ENCODE results near the gene NYNRIN.
A peak's percentile ranks its signal among the peaks of the same experiment; 100 is the strongest.

Gene NYNRIN

DNA sequence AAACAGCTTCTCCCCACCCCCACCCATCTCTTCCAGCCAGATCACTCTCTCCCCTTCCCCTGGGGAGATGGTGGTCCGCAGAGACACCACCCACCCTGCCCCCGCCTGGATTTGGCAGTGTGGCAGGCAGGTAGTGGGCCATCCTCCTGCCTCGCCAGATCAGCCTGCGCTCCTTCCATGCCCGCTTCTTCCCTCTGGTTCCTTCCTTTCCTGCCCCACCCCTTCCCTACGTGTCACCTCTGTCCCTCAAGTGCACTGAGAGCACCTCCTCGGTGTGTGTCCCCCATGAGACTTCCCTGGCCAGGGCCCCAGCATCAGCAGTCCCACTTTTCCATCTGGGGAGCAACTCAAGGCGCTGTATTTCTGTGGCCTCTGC lies 632 bp downstream of the NYNRIN start:
- Histone ChIP-seq H3K4me3 (ENCODE audit: low read length, poor library complexity, severe bottlenecking) (peak overlapping the region; percentile 78), H3K9ac (ENCODE audit: low read depth, low read length, poor library complexity, severe bottlenecking) (peak overlapping the region; percentile 88), H3K9me3 (ENCODE audit: insufficient read depth, low read depth, low read length) (no peaks in the 10 kb centered on the region), H3K36me3 (ENCODE audit: insufficient read depth, low read length) (no peaks in the 10 kb centered on the region), H3F3A (ENCODE audit: low read depth) (peaks cover 12% of the 10 kb centered on the region; the same call in 1 of the 2 replicates), H3K4me2 (ENCODE audit: low read depth, low read length, poor library complexity, severe bottlenecking) (peak overlapping the region; percentile 90), H4K20me1 (ENCODE audit: insufficient read depth, low read length, poor library complexity, severe bottlenecking) (no peaks in the 10 kb centered on the region), H3K79me2 (ENCODE audit: insufficient read depth, low read length) (peaks cover 53% of the 10 kb centered on the region), H3K27me3 (ENCODE audit: insufficient read depth, low read length, poor library complexity, severe bottlenecking) (no peaks in the 10 kb centered on the region), H3K9me2 (replicated peaks; ENCODE audit: low read depth, low read length) (no peaks in the 10 kb centered on the region), H3K4me1 (ENCODE audit: insufficient read depth, low read length, poor library complexity, severe bottlenecking) (peaks cover 89% of the 10 kb centered on the region), H2AFZ (ENCODE audit: low read length) (peak overlapping the region; percentile 57)
- TF ChIP-seq EZH2phosphoT487 (IDR thresholded peaks at IDR 0.05; ENCODE audit: borderline replicate concordance): no peak
- TF ChIP-seq, protein P1, sequence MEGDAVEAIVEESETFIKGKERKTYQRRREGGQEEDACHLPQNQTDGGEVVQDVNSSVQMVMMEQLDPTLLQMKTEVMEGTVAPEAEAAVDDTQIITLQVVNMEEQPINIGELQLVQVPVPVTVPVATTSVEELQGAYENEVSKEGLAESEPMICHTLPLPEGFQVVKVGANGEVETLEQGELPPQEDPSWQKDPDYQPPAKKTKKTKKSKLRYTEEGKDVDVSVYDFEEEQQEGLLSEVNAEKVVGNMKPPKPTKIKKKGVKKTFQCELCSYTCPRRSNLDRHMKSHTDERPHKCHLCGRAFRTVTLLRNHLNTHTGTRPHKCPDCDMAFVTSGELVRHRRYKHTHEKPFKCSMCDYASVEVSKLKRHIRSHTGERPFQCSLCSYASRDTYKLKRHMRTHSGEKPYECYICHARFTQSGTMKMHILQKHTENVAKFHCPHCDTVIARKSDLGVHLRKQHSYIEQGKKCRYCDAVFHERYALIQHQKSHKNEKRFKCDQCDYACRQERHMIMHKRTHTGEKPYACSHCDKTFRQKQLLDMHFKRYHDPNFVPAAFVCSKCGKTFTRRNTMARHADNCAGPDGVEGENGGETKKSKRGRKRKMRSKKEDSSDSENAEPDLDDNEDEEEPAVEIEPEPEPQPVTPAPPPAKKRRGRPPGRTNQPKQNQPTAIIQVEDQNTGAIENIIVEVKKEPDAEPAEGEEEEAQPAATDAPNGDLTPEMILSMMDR (conservative IDR thresholded peaks at IDR 0.05; ENCODE audit: low read length): no peak

DNA sequence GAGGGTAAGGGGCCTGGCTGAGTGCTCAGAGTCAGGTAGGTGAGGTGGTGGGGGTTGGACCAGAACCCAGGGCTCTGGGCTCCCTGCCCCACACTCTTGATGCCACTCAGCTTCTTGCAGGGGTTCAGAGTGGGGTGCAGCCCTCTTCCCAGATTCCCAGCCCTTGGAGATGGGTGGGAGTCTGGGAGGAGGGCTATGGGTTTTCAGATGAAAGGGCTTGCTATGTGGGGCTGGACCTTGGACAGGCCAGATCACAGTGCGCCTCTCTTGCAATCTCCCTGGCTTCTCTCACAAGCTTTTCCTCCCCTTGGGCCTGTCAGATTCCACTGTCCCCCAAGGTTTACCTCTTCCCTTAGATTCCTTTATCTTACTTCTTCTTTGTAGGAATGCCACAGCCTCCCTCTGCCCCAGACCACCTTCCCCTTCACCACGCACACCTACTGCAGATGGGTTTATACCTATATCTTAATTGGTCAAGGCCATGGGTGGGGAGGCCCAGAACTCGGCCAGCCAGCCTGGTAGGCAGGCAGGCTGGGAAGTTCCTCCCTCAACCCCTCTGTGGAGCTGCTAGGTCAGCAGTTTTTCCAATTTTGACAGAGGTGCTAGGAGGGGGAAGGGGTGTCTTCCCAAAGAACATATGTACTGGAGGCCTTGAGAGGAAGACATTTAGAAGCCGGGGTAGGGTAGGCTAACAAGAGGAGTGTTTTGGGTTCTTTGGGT lies 1.4 kb downstream of the NYNRIN start:
- Histone ChIP-seq H3K36me3 (ENCODE audit: insufficient read depth, low read length) (no peaks in the 10 kb centered on the region), H3K79me2 (ENCODE audit: insufficient read depth, low read length) (peaks cover 59% of the 10 kb centered on the region), H3K4me2 (ENCODE audit: low read depth, low read length, poor library complexity, severe bottlenecking) (peak overlapping the region; percentile 90), H3K9me3 (ENCODE audit: insufficient read depth, low read depth, low read length) (no peaks in the 10 kb centered on the region), H2AFZ (ENCODE audit: low read length) (no peak overlapping the region), H3K4me1 (ENCODE audit: insufficient read depth, low read length, poor library complexity, severe bottlenecking) (peaks cover 89% of the 10 kb centered on the region), H4K20me1 (ENCODE audit: insufficient read depth, low read length, poor library complexity, severe bottlenecking) (no peaks in the 10 kb centered on the region), H3K9me2 (replicated peaks; ENCODE audit: low read depth, low read length) (no peaks in the 10 kb centered on the region), H3K9ac (ENCODE audit: low read depth, low read length, poor library complexity, severe bottlenecking) (peak overlapping the region; percentile 88), H3F3A (ENCODE audit: low read depth) (peaks cover 9% of the 10 kb centered on the region; the same call in 1 of the 2 replicates), H3K4me3 (ENCODE audit: low read length, poor library complexity, severe bottlenecking) (peak overlapping the region; percentile 78), H3K27me3 (ENCODE audit: insufficient read depth, low read length, poor library complexity, severe bottlenecking) (no peaks in the 10 kb centered on the region)
- TF ChIP-seq, protein P1 (conservative IDR thresholded peaks at IDR 0.05; ENCODE audit: low read length): no peak
- no peak for TF ChIP-seq EZH2phosphoT487 (IDR thresholded peaks at IDR 0.05; ENCODE audit: borderline replicate concordance)

DNA sequence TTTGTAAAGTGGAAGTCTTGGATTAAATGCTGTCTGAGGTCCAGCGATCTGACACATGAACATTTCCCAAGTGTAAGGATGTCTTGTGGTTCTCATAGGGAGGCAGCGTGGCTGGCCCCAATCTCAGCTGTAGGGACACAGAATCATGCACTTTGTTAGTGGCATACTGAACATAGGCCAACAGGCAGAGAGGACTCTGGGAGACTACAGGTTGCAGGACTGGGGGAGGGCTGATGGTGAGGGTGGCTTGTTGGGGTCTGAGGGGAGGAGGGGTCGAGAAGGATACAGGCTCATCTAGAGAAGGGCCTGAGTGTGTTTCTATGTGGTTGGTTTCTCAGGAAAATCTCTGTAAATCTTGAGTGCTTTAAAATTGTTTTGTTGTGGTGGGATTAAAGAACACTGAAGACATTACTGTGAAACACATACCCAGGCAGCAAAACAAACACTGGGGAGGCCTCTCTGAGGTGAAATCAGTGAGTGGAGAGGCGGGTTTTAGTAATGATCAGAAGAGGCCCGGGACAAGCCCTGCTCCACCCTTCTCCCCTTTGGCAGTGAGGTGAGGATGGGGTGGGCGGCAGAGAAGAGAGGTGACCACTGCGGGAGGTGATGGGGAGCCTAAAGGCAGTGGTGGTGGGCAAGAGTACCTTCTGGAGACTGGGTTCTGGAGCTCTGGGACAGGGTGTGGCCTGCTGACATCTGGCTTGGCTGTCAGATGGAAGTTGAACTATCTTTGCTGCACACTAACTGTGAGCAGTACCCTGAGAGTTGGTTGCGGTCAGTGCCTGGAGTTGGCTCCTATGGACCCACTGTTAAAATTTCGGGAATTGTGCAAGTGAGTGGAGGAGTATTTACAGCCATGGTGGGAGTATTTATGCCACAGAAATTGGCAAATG lies 3.3 kb downstream of the NYNRIN start:
- Histone ChIP-seq H3K27me3 (ENCODE audit: insufficient read depth, low read length, poor library complexity, severe bottlenecking) (no peaks in the 10 kb centered on the region), H3K79me2 (ENCODE audit: insufficient read depth, low read length) (peaks cover 63% of the 10 kb centered on the region), H3K36me3 (ENCODE audit: insufficient read depth, low read length) (no peaks in the 10 kb centered on the region), H3K4me3 (ENCODE audit: low read length, poor library complexity, severe bottlenecking) (peak overlapping the region; percentile 78), H3K9me3 (ENCODE audit: insufficient read depth, low read depth, low read length) (no peaks in the 10 kb centered on the region), H3K4me1 (ENCODE audit: insufficient read depth, low read length, poor library complexity, severe bottlenecking) (peaks cover 75% of the 10 kb centered on the region), H4K20me1 (ENCODE audit: insufficient read depth, low read length, poor library complexity, severe bottlenecking) (no peaks in the 10 kb centered on the region), H3K9ac (ENCODE audit: low read depth, low read length, poor library complexity, severe bottlenecking) (peak overlapping the region; percentile 57), H2AFZ (ENCODE audit: low read length) (no peak overlapping the region), H3K4me2 (ENCODE audit: low read depth, low read length, poor library complexity, severe bottlenecking) (peak overlapping the region; percentile 90), H3F3A (ENCODE audit: low read depth) (no peaks in the 10 kb centered on the region), H3K9me2 (replicated peaks; ENCODE audit: low read depth, low read length) (no peaks in the 10 kb centered on the region)
- TF ChIP-seq, protein P1 (conservative IDR thresholded peaks at IDR 0.05; ENCODE audit: low read length): no peak
- no peak for TF ChIP-seq EZH2phosphoT487 (IDR thresholded peaks at IDR 0.05; ENCODE audit: borderline replicate concordance)

Data from Loucy (cell line).